ENCODE data around the gene AKAP12. TPM values are rescaled to one million over a fixed set of nuclear protein-coding genes. Genes with fewer than 3 reads are reported as not detected.

The AKAP12 gene
- total RNA-seq, 1 experiment from 2014 or later = 109 TPM

- Histone ChIP-seq H3K9me3 (ENCODE audit: low read length) (no peaks in the 10 kb centered on the region), H3K79me2 (ENCODE audit: low read length) (peaks cover 5% of the 10 kb centered on the region; the same call in 1 of the 2 replicates), H3K9ac (ENCODE audit: low read length) (no peak overlapping the region), H2AFZ (ENCODE audit: low read length) (no peak overlapping the region), H3K9me2 (replicated peaks; ENCODE audit: low read length) (no peaks in the 10 kb centered on the region), H3K4me1 (ENCODE audit: insufficient read depth, low read length) (no peaks in the 10 kb centered on the region), H3K36me3 (ENCODE audit: low read depth, low read length) (no peaks in the 10 kb centered on the region), H3K27ac (ENCODE audit: low read length) (no peak overlapping the region), H3F3A (ENCODE audit: low read length, unreplicated experiment) (no peaks in the 10 kb centered on the region), H4K20me1 (ENCODE audit: low read length) (no peaks in the 10 kb centered on the region), H3K4me2 (ENCODE audit: low read length) (no peak overlapping the region), H3K27me3 (ENCODE audit: low read length) (no peaks in the 10 kb centered on the region), H3K4me3 (ENCODE audit: low read length) (no peak overlapping the region)
- ATAC-seq (no peak), DNase-seq (no peak)
- CTCF ChIA-PET = no interaction called here
- no TSS peak for BruUV-seq (replicated peaks)
- POLR2A ChIA-PET (ENCODE audit: unreplicated experiment) = interaction anchor here (0.6 kb wide), 1 partner anchor 45 kb away, joined by 4 read pairs; no protein-coding TSS in a partner anchor
- intact Hi-C loops (cut with micrococcal nuclease) = no loop called here
- TF ChIP-seq EZH2phosphoT487 (IDR thresholded peaks at IDR 0.05; ENCODE audit: borderline replicate concordance, low read length) (no peak), EZH2 (IDR thresholded peaks at IDR 0.05; ENCODE audit: low read length, unreplicated experiment) (no peak), CTCF (conservative IDR thresholded peaks at IDR 0.05; ENCODE audit: low read depth, low read length) (no peak)
Measured at GRCh38 chr6:151276112-151276740, 36.5 kb downstream of the AKAP12 start.

GRCh38 chr6:151279891-151280290 lies 40.1 kb downstream of the AKAP12 start:
- no peaks in the 10 kb centered on the region for H3K36me3 ChIP-seq (ENCODE audit: low read depth, low read length)
- CTCF ChIA-PET = no interaction called here
- H2AFZ ChIP-seq (ENCODE audit: low read length) = no peak overlapping the region
- H3K4me1 ChIP-seq (ENCODE audit: insufficient read depth, low read length) = peaks cover 4% of the 10 kb centered on the region; the same call in 1 of the 2 replicates
- H3K9ac ChIP-seq (ENCODE audit: low read length) = no peak overlapping the region
- H3K27ac ChIP-seq (ENCODE audit: low read length) = no peak overlapping the region
- ATAC-seq = no peak
- no peaks in the 10 kb centered on the region for H3K27me3 ChIP-seq (ENCODE audit: low read length)
- no peaks in the 10 kb centered on the region for H3F3A ChIP-seq (ENCODE audit: low read length, unreplicated experiment)
- POLR2A ChIA-PET (ENCODE audit: unreplicated experiment) = no interaction called here
- DNase-seq = no peak
- BruUV-seq (replicated peaks) = no TSS peak
- no peaks in the 10 kb centered on the region for H3K9me2 ChIP-seq (replicated peaks; ENCODE audit: low read length)
- no peak for TF ChIP-seq CTCF (conservative IDR thresholded peaks at IDR 0.05; ENCODE audit: low read depth, low read length)
- no peak for TF ChIP-seq EZH2phosphoT487 (IDR thresholded peaks at IDR 0.05; ENCODE audit: borderline replicate concordance, low read length)
- TF ChIP-seq EZH2 (IDR thresholded peaks at IDR 0.05; ENCODE audit: low read length, unreplicated experiment) = no peak
- no peak overlapping the region for H3K4me2 ChIP-seq (ENCODE audit: low read length)
- no peaks in the 10 kb centered on the region for H3K9me3 ChIP-seq (ENCODE audit: low read length)
- no peak overlapping the region for H3K4me3 ChIP-seq (ENCODE audit: low read length)
- no peaks in the 10 kb centered on the region for H4K20me1 ChIP-seq (ENCODE audit: low read length)
- intact Hi-C loops (cut with micrococcal nuclease) = no loop called here
- H3K79me2 ChIP-seq (ENCODE audit: low read length) = peaks cover 18% of the 10 kb centered on the region; the same call in 1 of the 2 replicates

GRCh38 chr6:151280859-151281258 lies 41.1 kb downstream of the AKAP12 start:
- Histone ChIP-seq H3K27me3 (ENCODE audit: low read length) (no peaks in the 10 kb centered on the region), H3K79me2 (ENCODE audit: low read length) (peaks cover 18% of the 10 kb centered on the region; the same call in 1 of the 2 replicates), H4K20me1 (ENCODE audit: low read length) (no peaks in the 10 kb centered on the region), H3K36me3 (ENCODE audit: low read depth, low read length) (no peaks in the 10 kb centered on the region), H3K4me3 (ENCODE audit: low read length) (no peak overlapping the region), H3K9ac (ENCODE audit: low read length) (no peak overlapping the region), H3K9me2 (replicated peaks; ENCODE audit: low read length) (no peaks in the 10 kb centered on the region), H3K9me3 (ENCODE audit: low read length) (no peaks in the 10 kb centered on the region), H3K4me1 (ENCODE audit: insufficient read depth, low read length) (peaks cover 10% of the 10 kb centered on the region; the same call in 1 of the 2 replicates), H3F3A (ENCODE audit: low read length, unreplicated experiment) (no peaks in the 10 kb centered on the region), H3K27ac (ENCODE audit: low read length) (no peak overlapping the region), H3K4me2 (ENCODE audit: low read length) (no peak overlapping the region), H2AFZ (ENCODE audit: low read length) (no peak overlapping the region)
- intact Hi-C loops (cut with micrococcal nuclease) = no loop called here
- DNase-seq (no peak), ATAC-seq (no peak)
- CTCF ChIA-PET = no interaction called here
- POLR2A ChIA-PET (ENCODE audit: unreplicated experiment) = no interaction called here
- no peak for TF ChIP-seq EZH2phosphoT487 (IDR thresholded peaks at IDR 0.05; ENCODE audit: borderline replicate concordance, low read length)
- no peak for TF ChIP-seq CTCF (conservative IDR thresholded peaks at IDR 0.05; ENCODE audit: low read depth, low read length)
- no peak for TF ChIP-seq EZH2 (IDR thresholded peaks at IDR 0.05; ENCODE audit: low read length, unreplicated experiment)
- no TSS peak for BruUV-seq (replicated peaks)

Data from PC-3 (cell line).